ENCODE data around the gene C1orf74.

Gene C1orf74

GRCh38 chr1:209815490-209815889 is 31.1 kb upstream of the C1orf74 start:
- TF ChIP-seq CTCF (IDR thresholded peaks at IDR 0.05; ENCODE audit: borderline replicate concordance, insufficient read depth, low read depth, low read length), result no peak
- no peak overlapping the region for H3K4me3 ChIP-seq (ENCODE audit: low read depth, low read length)

- no peak for TF ChIP-seq CTCF (IDR thresholded peaks at IDR 0.05; ENCODE audit: borderline replicate concordance, insufficient read depth, low read depth, low read length)
- H3K4me3 ChIP-seq (ENCODE audit: low read depth, low read length), result no peak overlapping the region
Observed at GRCh38 chr1:209813902-209814301, 29.5 kb upstream of the C1orf74 start.

GRCh38 chr1:209810783-209811182 is 26.4 kb upstream of the C1orf74 start:
- no peak for TF ChIP-seq CTCF (IDR thresholded peaks at IDR 0.05; ENCODE audit: borderline replicate concordance, insufficient read depth, low read depth, low read length)
- H3K4me3 ChIP-seq (ENCODE audit: low read depth, low read length), result no peak overlapping the region

GRCh38 chr1:209809611-209810010 is 25.3 kb upstream of the C1orf74 start:
- no peak for TF ChIP-seq CTCF (IDR thresholded peaks at IDR 0.05; ENCODE audit: borderline replicate concordance, insufficient read depth, low read depth, low read length)
- H3K4me3 ChIP-seq (ENCODE audit: low read depth, low read length), result no peak overlapping the region

GRCh38 chr1:209808059-209808581 is 23.8 kb upstream of the C1orf74 start:
- TF ChIP-seq CTCF (IDR thresholded peaks at IDR 0.05; ENCODE audit: borderline replicate concordance, insufficient read depth, low read depth, low read length), result no peak
- H3K4me3 ChIP-seq (ENCODE audit: low read depth, low read length), result no peak overlapping the region

GRCh38 chr1:209807509-209807908 is 23.1 kb upstream of the C1orf74 start:
- no peak for TF ChIP-seq CTCF (IDR thresholded peaks at IDR 0.05; ENCODE audit: borderline replicate concordance, insufficient read depth, low read depth, low read length)
- H3K4me3 ChIP-seq (ENCODE audit: low read depth, low read length), result no peak overlapping the region

GRCh38 chr1:209805875-209806760 is 21.8 kb upstream of the C1orf74 start, which contains the start of gene IRF6:
Gene IRF6, minus strand, starts transcription at chr1:209806142. Its CDS starts 4,729 bp downstream, at chr1:209801413.
- no peak for TF ChIP-seq CTCF (IDR thresholded peaks at IDR 0.05; ENCODE audit: borderline replicate concordance, insufficient read depth, low read depth, low read length)
- H3K4me3 ChIP-seq (ENCODE audit: low read depth, low read length), result peak within 1 kb of the TSS; percentile 36

Measured in GM12875 (cell line).